Keratinocyte (primary cell): ENCODE results near the gene CYP4F11. TPM values are rescaled to one million over a fixed set of nuclear protein-coding genes. Genes with fewer than 3 reads are reported as not detected.

Experiments used
- DNase-seq: peaks from one replicate; pipeline ENCODE4 v3.0.0-alpha.2; 2011; ENCODE audit warnings: low read depth, missing footprints, low spot score
- FAIRE-seq: peaks from 2 replicates; lab custom pipeline; 2011; peaks lifted over from hg19 to GRCh38; lab: Jason Lieb, UNC
- H2AFZ ChIP-seq: 2 replicates; pipeline ENCODE4 v1.6.0; 2012; ENCODE audit warnings: low read length, control low read depth, inconsistent platforms; ENCODE audit not compliant: control insufficient read depth
- H3K27ac ChIP-seq: 2 replicates; pipeline ENCODE4 v1.5.1; 2011; ENCODE audit warnings: low read length; ENCODE audit not compliant: control insufficient read depth, insufficient read depth
- H3K27me3 ChIP-seq: 3 replicates; pipeline ENCODE4 v1.6.0; 2011; ENCODE audit warnings: low read length; ENCODE audit not compliant: control insufficient read depth, insufficient read depth; ENCODE audit errors: extremely low read depth
- H3K36me3 ChIP-seq, 2 experiments: 2 replicates in 1 of 2; 3 replicates in 1 of 2; pipeline ENCODE4 v1.5.1; 2011; ENCODE audit warnings: low read length in 2 of 2, mild to moderate bottlenecking in 1 of 2; ENCODE audit not compliant: control insufficient read depth in 2 of 2, insufficient read depth in 2 of 2; ENCODE audit errors: extremely low read depth in 1 of 2
- H3K4me1 ChIP-seq: 3 replicates; pipeline ENCODE4 v1.5.1; 2011; ENCODE audit warnings: low read length; ENCODE audit not compliant: control insufficient read depth, insufficient read depth; ENCODE audit errors: extremely low read depth
- H3K4me2 ChIP-seq: 3 replicates; pipeline ENCODE4 v1.6.0; 2011; ENCODE audit warnings: low read depth, low read length; ENCODE audit not compliant: control insufficient read depth, insufficient read depth; ENCODE audit errors: extremely low read depth
- H3K4me3 ChIP-seq, 3 experiments: fragments of 200-600 bp in 1 of 3; sonication (generic) in 1 of 3; 2 replicates in 2 of 3; 3 replicates in 1 of 3; pipeline ENCODE4 v1.5.1; 2011 to 2016; ENCODE audit warnings: low read length in 3 of 3, mild to moderate bottlenecking in 3 of 3, control low read depth in 2 of 3, inconsistent platforms in 1 of 3, low read depth in 1 of 3, mixed read lengths in 1 of 3, mixed run types in 1 of 3, moderate library complexity in 1 of 3; ENCODE audit not compliant: control insufficient read depth in 2 of 3, insufficient read depth in 2 of 3; ENCODE audit errors: extremely low read depth in 1 of 3
- H3K79me2 ChIP-seq: 2 replicates; pipeline ENCODE4 v1.6.0; 2012; ENCODE audit warnings: low read length; ENCODE audit not compliant: control insufficient read depth, insufficient read depth
- H3K9ac ChIP-seq: 3 replicates; pipeline ENCODE4 v1.6.0; 2011; ENCODE audit warnings: low read length; ENCODE audit not compliant: control insufficient read depth, insufficient read depth; ENCODE audit errors: extremely low read depth
- H3K9me1 ChIP-seq: 3 replicates; pipeline ENCODE4 v1.6.0; 2011; ENCODE audit warnings: low read length; ENCODE audit not compliant: control insufficient read depth, insufficient read depth; ENCODE audit errors: extremely low read depth
- H3K9me3 ChIP-seq: 2 replicates; pipeline ENCODE4 v1.5.1; 2012; ENCODE audit warnings: low read depth, low read length; ENCODE audit not compliant: control insufficient read depth
- H4K20me1 ChIP-seq: 3 replicates; pipeline ENCODE4 v1.6.0; 2011; ENCODE audit warnings: low read length; ENCODE audit not compliant: control insufficient read depth, insufficient read depth; ENCODE audit errors: extremely low read depth
- EZH2 ChIP-seq: IDR thresholded peaks from one replicate; pipeline ENCODE4 v1.6.1; 2012; ENCODE audit warnings: inconsistent platforms, mild to moderate bottlenecking, low read length, moderate library complexity
- dilution Hi-C: fragments of 300-500 bp; cut with MboI; formaldehyde crosslinking; loops from one replicate; pipeline ENCODE4 v1.7.0; 2020; ENCODE audit warnings: low sequenced_read_pairs; ENCODE audit not compliant: extremely low pct_ligation_motif_present
- polyA plus RNA-seq, 5 experiments: library from polyadenylated mRNA; depleted of rRNA in 3 of 5; stranded (reverse) in 3 of 5; stranded (forward) in 1 of 5; unstranded in 1 of 5; fragments of >200 nt; gene quantifications; 1 replicate in 1 of 5; 2 replicates in 3 of 5; 3 replicates in 1 of 5; pipeline versions ENCODE4 v1.2.1 to v1.2.3, GENCODE V29; 2011 to 2012; ENCODE audit warnings: missing spikeins in 2 of 5, low read depth in 1 of 5, low replicate concordance in 1 of 5
- small RNA-seq, 3 experiments: library from RNA; depleted of rRNA; stranded (forward); fragments of <200 nt; gene quantifications; one replicate each; pipeline ENCODE3, GENCODE V24; 2012; ENCODE audit warnings: low read depth in 3 of 3, low replicate concordance in 1 of 3; ENCODE audit not compliant: insufficient read length in 3 of 3
- TF ChIP-seq, protein P1 (sequence below), 3 experiments: IDR thresholded peaks in 1 of 3; conservative IDR thresholded peaks in 1 of 3; optimal IDR thresholded peaks in 1 of 3; 2 replicates in 2 of 3; 3 replicates in 1 of 3; pipeline versions ENCODE3 to v1.5.1; 2011; ENCODE audit warnings: low read length in 3 of 3, mild to moderate bottlenecking in 3 of 3, moderate library complexity in 2 of 3, control low read depth in 1 of 3, inconsistent platforms in 1 of 3; ENCODE audit not compliant: insufficient read depth in 2 of 3; ENCODE audit errors: extremely low read depth in 1 of 3

Gene CYP4F11
- polyA plus RNA-seq, 1 donor (not counting 4 experiments of a cell fraction or from before 2014, with no cell fraction given), result 3.6 TPM

DNA sequence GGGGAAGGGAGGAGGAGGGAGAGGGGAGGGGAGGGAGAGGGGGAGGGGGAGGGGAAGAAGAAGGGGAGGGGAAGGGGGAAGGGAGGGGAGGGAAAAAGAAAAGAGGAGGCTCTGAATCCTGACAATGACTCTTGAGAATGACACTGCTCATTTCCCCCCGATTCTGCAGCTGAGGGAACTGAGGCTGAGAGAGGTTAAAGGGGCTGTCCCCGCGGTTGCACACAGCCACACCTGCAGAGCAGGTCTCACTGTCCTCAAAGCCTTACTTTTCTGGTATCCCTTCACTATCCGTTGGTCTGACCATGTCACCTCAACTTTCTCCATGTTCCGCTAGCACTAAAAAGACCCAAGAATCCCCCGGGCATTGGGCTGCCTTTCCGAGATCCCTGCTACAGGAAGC lies 71.9 kb downstream of the CYP4F11 start:
- Histone ChIP-seq H3K9me3 (no peaks in the 10 kb centered on the region), H4K20me1 (no peaks in the 10 kb centered on the region), H3K9ac (no peak overlapping the region), H3K79me2 (no peaks in the 10 kb centered on the region), H3K27me3 (no peaks in the 10 kb centered on the region), H3K4me2 (no peak overlapping the region), H3K4me1 (no peaks in the 10 kb centered on the region), H2AFZ (no peak overlapping the region), H3K4me3 (no peak overlapping the region), H3K9me1 (no peaks in the 10 kb centered on the region), H3K27ac (no peak overlapping the region), H3K36me3 (no peaks in the 10 kb centered on the region)
- dilution Hi-C loops, result no loop called here
- no peak for DNase-seq
- no peak for TF ChIP-seq EZH2
- TF ChIP-seq, protein P1, sequence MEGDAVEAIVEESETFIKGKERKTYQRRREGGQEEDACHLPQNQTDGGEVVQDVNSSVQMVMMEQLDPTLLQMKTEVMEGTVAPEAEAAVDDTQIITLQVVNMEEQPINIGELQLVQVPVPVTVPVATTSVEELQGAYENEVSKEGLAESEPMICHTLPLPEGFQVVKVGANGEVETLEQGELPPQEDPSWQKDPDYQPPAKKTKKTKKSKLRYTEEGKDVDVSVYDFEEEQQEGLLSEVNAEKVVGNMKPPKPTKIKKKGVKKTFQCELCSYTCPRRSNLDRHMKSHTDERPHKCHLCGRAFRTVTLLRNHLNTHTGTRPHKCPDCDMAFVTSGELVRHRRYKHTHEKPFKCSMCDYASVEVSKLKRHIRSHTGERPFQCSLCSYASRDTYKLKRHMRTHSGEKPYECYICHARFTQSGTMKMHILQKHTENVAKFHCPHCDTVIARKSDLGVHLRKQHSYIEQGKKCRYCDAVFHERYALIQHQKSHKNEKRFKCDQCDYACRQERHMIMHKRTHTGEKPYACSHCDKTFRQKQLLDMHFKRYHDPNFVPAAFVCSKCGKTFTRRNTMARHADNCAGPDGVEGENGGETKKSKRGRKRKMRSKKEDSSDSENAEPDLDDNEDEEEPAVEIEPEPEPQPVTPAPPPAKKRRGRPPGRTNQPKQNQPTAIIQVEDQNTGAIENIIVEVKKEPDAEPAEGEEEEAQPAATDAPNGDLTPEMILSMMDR (optimal IDR thresholded peaks at IDR 0.05 in 1 of 3, IDR thresholded peaks at IDR 0.05 in 1 of 3, conservative IDR thresholded peaks at IDR 0.05 in 1 of 3; ENCODE audit: extremely low read depth in 1 of 3, insufficient read depth in 2 of 3, low read length in 3 of 3), result no peak
- no peak for FAIRE-seq

Small RNA genes lying within 50 kb of the gene (small RNA-seq; reads per million reads assigned to genes)
- gene CYP4F36P, result 0 to 0.25 (median 0) reads per million in 3 experiments

Other genes with a start within 250 kb of the CYP4F11 start
- not detected in 3 replicates for gene OR10H2, start 206.5 kb downstream of the CYP4F11 start, polyA plus RNA-seq
- not detected in 3 replicates for gene OR10H3, start 196.5 kb downstream of the CYP4F11 start, polyA plus RNA-seq
- not detected in 3 replicates for gene OR10H5, start 146.9 kb downstream of the CYP4F11 start, polyA plus RNA-seq
- not detected in 3 replicates for gene OR10H1, start 118.9 kb downstream of the CYP4F11 start, polyA plus RNA-seq
- 0.06 to 0.15 TPM (median 0.13 TPM) in 3 replicates for gene CYP4F2, start 36.5 kb downstream of the CYP4F11 start, polyA plus RNA-seq
- not detected in 3 replicates for gene OR10H4, start 14.5 kb upstream of the CYP4F11 start, polyA plus RNA-seq
- gene TPM4, start 142.0 kb upstream of the CYP4F11 start, polyA plus RNA-seq, result 489 to 646 TPM (median 581 TPM) in 3 replicates
- 64.4 to 116 TPM (median 95.1 TPM) in 3 replicates for gene RAB8A, start 177.4 kb upstream of the CYP4F11 start, polyA plus RNA-seq
- 0.90 to 1.9 TPM (median 1.1 TPM) in 3 replicates for gene HSH2D, start 209.2 kb upstream of the CYP4F11 start, polyA plus RNA-seq
- gene CIB3, start 239.0 kb upstream of the CYP4F11 start, polyA plus RNA-seq, result not detected in 3 replicates